ENCODE measurements around the gene MRC2.
"Not testable (repeated sequence)": the region's sequence is repeated elsewhere in the genome, so short reads cannot be mapped to it uniquely, and the experiment has no call there.

MRC2 gene

GRCh38 chr17:62680541-62681052 is 53.1 kb downstream of the MRC2 start:
- no peak for DNase-seq (ENCODE audit: low read depth, low spot score)

- DNase-seq (ENCODE audit: low read depth, low spot score): no peak
Measured at GRCh38 chr17:62681061-62681938, 53.8 kb downstream of the MRC2 start.

GRCh38 chr17:62681939-62682381 is 54.5 kb downstream of the MRC2 start:
- no peak for DNase-seq (ENCODE audit: low read depth, low spot score)

- DNase-seq (ENCODE audit: low read depth, low spot score): no peak
Measured at GRCh38 chr17:62684179-62684578, 56.7 kb downstream of the MRC2 start.

GRCh38 chr17:62687997-62688396 is 60.5 kb downstream of the MRC2 start:
- DNase-seq (ENCODE audit: low read depth, low spot score): no peak

- no peak for DNase-seq (ENCODE audit: low read depth, low spot score)
Measured at GRCh38 chr17:62688398-62689160, 61.1 kb downstream of the MRC2 start.

GRCh38 chr17:62689441-62690167 is 62.1 kb downstream of the MRC2 start:
- DNase-seq (ENCODE audit: low read depth, low spot score): no peak

- DNase-seq (ENCODE audit: low read depth, low spot score): no peak
Measured at GRCh38 chr17:62690168-62690897, 62.9 kb downstream of the MRC2 start.

GRCh38 chr17:62691589-62691915 is 64.1 kb downstream of the MRC2 start:
- not testable (repeated sequence) for DNase-seq (ENCODE audit: low read depth, low spot score)

GRCh38 chr17:62692159-62692651 is 64.7 kb downstream of the MRC2 start:
- DNase-seq (ENCODE audit: low read depth, low spot score): no peak

- DNase-seq (ENCODE audit: low read depth, low spot score): no peak
Measured at GRCh38 chr17:62692721-62693431, 65.4 kb downstream of the MRC2 start.

GRCh38 chr17:62693616-62694409 is 66.3 kb downstream of the MRC2 start:
- no peak for DNase-seq (ENCODE audit: low read depth, low spot score)

DNA sequence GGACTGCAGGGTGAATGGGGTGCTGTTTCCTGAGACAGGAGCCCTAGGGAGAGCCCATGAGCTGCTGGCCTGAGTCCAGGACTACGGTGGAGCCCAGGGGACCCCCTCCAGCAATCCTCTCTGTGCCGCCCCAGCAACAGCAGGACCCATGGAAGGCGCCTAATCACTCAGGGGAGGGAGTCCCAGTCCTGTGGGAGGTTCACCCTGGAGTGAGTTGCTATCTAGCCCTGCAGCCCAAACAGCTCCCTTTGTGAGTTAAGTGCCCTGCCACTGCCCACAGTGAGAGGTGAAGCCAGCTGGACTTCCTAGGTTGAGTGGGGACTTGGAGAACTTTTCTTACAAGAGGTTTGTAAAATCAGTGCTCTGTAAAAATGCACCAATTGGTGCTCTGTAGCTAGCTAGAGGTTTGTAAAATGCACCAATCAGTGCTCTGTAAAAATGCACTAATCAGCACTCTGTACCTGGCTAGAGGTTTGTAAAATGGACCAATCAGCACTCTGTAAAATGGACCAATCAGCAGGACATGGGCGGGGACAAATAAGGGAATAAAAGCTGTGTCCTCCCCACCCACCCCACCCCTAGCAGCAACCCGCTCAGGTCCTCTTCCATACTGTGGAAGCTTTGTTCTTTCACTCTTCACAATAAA is 67.7 kb downstream of the MRC2 start:
- not testable (repeated sequence) for DNase-seq (ENCODE audit: low read depth, low spot score)

- DNase-seq (ENCODE audit: low read depth, low spot score): no peak
Measured at GRCh38 chr17:62696256-62696655, 68.8 kb downstream of the MRC2 start.

- no peak for DNase-seq (ENCODE audit: low read depth, low spot score)
Measured at GRCh38 chr17:62696726-62697490, 69.4 kb downstream of the MRC2 start.

DNA sequence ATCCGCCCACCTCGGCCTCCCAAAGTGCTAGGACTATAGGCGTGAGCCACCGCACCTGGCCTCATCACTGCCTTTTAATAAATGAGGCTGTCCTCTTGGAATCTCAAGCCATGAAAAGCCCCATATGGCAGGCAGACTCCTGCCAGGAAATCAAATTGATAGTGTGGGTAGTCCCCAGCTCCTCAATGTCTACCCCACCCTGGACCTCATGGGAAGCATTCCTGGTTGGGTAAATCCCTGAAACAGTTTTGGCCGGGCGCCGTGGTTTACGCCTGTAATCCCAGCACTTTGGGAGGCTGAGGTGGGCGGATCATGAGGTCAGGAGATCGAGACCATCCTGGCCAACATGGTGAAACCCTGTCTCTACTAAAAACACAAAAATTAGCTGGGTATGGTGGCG is 71.0 kb downstream of the MRC2 start:
- not testable (repeated sequence) for DNase-seq (ENCODE audit: low read depth, low spot score)

- no peak for DNase-seq (ENCODE audit: low read depth, low spot score)
Measured at GRCh38 chr17:62700964-62701705, 73.7 kb downstream of the MRC2 start.

DNA sequence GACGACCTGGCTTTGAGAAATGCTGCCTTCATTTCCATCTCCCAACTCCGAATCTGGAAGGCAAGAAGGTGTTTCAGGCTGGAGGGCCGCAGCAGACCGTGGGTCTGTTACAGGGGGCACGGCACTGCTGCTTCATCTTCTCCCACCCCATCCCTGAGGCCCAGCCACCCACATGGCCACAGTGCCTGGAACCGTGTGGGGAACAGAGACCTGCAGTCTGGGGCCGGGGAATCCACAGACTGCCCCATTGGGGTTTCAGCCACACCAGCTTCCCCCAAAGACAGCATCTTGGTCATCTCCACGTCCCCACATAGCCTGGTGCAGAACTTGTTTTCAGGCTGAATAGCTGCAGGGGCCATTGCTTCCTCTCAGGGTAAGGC is 74.2 kb downstream of the MRC2 start:
- DNase-seq (ENCODE audit: low read depth, low spot score): no peak
